Muscle layer of duodenum (tissue), 2 donors: ENCODE measurements around the gene CETP.

Source experiments
- H3K27ac ChIP-seq: one replicate; pipeline ENCODE4 v1.7.0; 2013; ENCODE audit warnings: mild to moderate bottlenecking, low read length
- H3K27me3 ChIP-seq: one replicate; pipeline ENCODE4 v1.7.0; 2013; ENCODE audit warnings: low read depth, mild to moderate bottlenecking, control low read depth, low read length
- H3K36me3 ChIP-seq, 2 donors: one replicate each; pipeline ENCODE4 v1.7.0; 2013; ENCODE audit warnings: low read length in 2 of 2, control low read depth in 1 of 2, mild to moderate bottlenecking in 1 of 2; ENCODE audit not compliant: insufficient read depth in 2 of 2, control insufficient read depth in 1 of 2
- H3K4me1 ChIP-seq, 2 donors: one replicate each; pipeline ENCODE4 v1.7.0; 2013; ENCODE audit warnings: low read length in 2 of 2, mild to moderate bottlenecking in 2 of 2, control low read depth in 1 of 2, moderate library complexity in 1 of 2; ENCODE audit not compliant: insufficient read depth in 2 of 2, control insufficient read depth in 1 of 2
- H3K4me3 ChIP-seq, 2 donors: one replicate each; pipeline ENCODE4 v1.7.0; 2013; ENCODE audit warnings: low read length in 2 of 2, low read depth in 1 of 2, mild to moderate bottlenecking in 1 of 2
- H3K9me3 ChIP-seq, 2 donors: one replicate each; pipeline ENCODE4 v1.7.0; 2013; ENCODE audit warnings: low read length in 2 of 2, control low read depth in 1 of 2, mild to moderate bottlenecking in 1 of 2; ENCODE audit not compliant: control insufficient read depth in 1 of 2
- donor health status: healthy.

CETP gene

GRCh38 chr16:56950051-56950450 is 11.7 kb upstream of the CETP start:
- no peak overlapping the region for H3K4me3 ChIP-seq
- H3K27me3 ChIP-seq, result no peaks in the 10 kb centered on the region
- peaks cover 12 to 13% of the 10 kb centered on the region in 2 donors for H3K36me3 ChIP-seq
- H3K4me1 ChIP-seq, result no peaks in the 10 kb centered on the region
- H3K9me3 ChIP-seq, result no peaks in the 10 kb centered on the region
- no peak overlapping the region for H3K27ac ChIP-seq

GRCh38 chr16:56950455-56950854 is 11.3 kb upstream of the CETP start:
- H3K27ac ChIP-seq, result no peak overlapping the region
- peaks cover 8 to 9% of the 10 kb centered on the region in 2 donors for H3K36me3 ChIP-seq
- H3K4me3 ChIP-seq, result no peak overlapping the region
- no peaks in the 10 kb centered on the region for H3K27me3 ChIP-seq
- no peaks in the 10 kb centered on the region for H3K4me1 ChIP-seq
- H3K9me3 ChIP-seq, result no peaks in the 10 kb centered on the region

- Histone ChIP-seq H3K9me3 (no peaks in the 10 kb centered on the region), H3K27me3 (no peaks in the 10 kb centered on the region), H3K27ac (no peak overlapping the region), H3K4me3 (no peak overlapping the region), H3K36me3 (peaks cover 8% of the 10 kb centered on the region in 2 donors), H3K4me1 (no peaks in the 10 kb centered on the region)
Measured at GRCh38 chr16:56950881-56951771, 10.6 kb upstream of the CETP start.

GRCh38 chr16:56953006-56953405 is 8.7 kb upstream of the CETP start:
- H3K36me3 ChIP-seq, result no peaks in the 10 kb centered on the region
- H3K4me1 ChIP-seq, result no peaks in the 10 kb centered on the region
- no peak overlapping the region for H3K4me3 ChIP-seq
- H3K9me3 ChIP-seq, result no peaks in the 10 kb centered on the region
- H3K27me3 ChIP-seq, result no peaks in the 10 kb centered on the region
- no peak overlapping the region for H3K27ac ChIP-seq

GRCh38 chr16:56956076-56956475 is 5.7 kb upstream of the CETP start:
- Histone ChIP-seq H3K4me1 (peaks cover 0 to 6% of the 10 kb centered on the region in 2 donors), H3K36me3 (no peaks in the 10 kb centered on the region), H3K27me3 (no peaks in the 10 kb centered on the region), H3K27ac (no peak overlapping the region), H3K9me3 (no peaks in the 10 kb centered on the region), H3K4me3 (no peak overlapping the region)

GRCh38 chr16:56956756-56957155 is 5.0 kb upstream of the CETP start:
- Histone ChIP-seq H3K9me3 (no peaks in the 10 kb centered on the region), H3K4me3 (no peak overlapping the region), H3K27me3 (no peaks in the 10 kb centered on the region), H3K27ac (no peak overlapping the region), H3K36me3 (no peaks in the 10 kb centered on the region), H3K4me1 (peaks cover 0 to 10% of the 10 kb centered on the region in 2 donors)

GRCh38 chr16:56960681-56961281 is 969 bp upstream of the CETP start:
- Histone ChIP-seq H3K27me3 (no peaks in the 10 kb centered on the region), H3K4me3 (no peak overlapping the region), H3K36me3 (no peaks in the 10 kb centered on the region), H3K9me3 (no peaks in the 10 kb centered on the region), H3K27ac (no peak overlapping the region), H3K4me1 (peaks cover 0 to 18% of the 10 kb centered on the region in 2 donors)

- H3K36me3 ChIP-seq, result no peaks in the 10 kb centered on the region
- H3K4me1 ChIP-seq, result peaks cover 0 to 23% of the 10 kb centered on the region in 2 donors
- H3K9me3 ChIP-seq, result no peaks in the 10 kb centered on the region
- H3K4me3 ChIP-seq, result no peak overlapping the region
- H3K27me3 ChIP-seq, result no peaks in the 10 kb centered on the region
- no peak overlapping the region for H3K27ac ChIP-seq
Measured at GRCh38 chr16:56961386-56961785, 364 bp upstream of the CETP start.

- H3K4me1 ChIP-seq, result peaks cover 0 to 23% of the 10 kb centered on the region in 2 donors
- no peak overlapping the region for H3K4me3 ChIP-seq
- H3K9me3 ChIP-seq, result no peaks in the 10 kb centered on the region
- no peak overlapping the region for H3K27ac ChIP-seq
- no peaks in the 10 kb centered on the region for H3K27me3 ChIP-seq
- H3K36me3 ChIP-seq, result no peaks in the 10 kb centered on the region
Measured at GRCh38 chr16:56964243-56965148, 2.7 kb downstream of the CETP start.

GRCh38 chr16:56965149-56966092 is 3.7 kb downstream of the CETP start:
- H3K27ac ChIP-seq, result no peak overlapping the region
- H3K9me3 ChIP-seq, result no peaks in the 10 kb centered on the region
- H3K4me3 ChIP-seq, result no peak overlapping the region
- peaks cover 0 to 23% of the 10 kb centered on the region in 2 donors for H3K4me1 ChIP-seq
- H3K36me3 ChIP-seq, result no peaks in the 10 kb centered on the region
- H3K27me3 ChIP-seq, result no peaks in the 10 kb centered on the region
